ENCODE data around the gene TUG1. TPM values are rescaled to one million over a fixed set of nuclear protein-coding genes. Genes with fewer than 3 reads are reported as not detected.

Gene TUG1
- total RNA-seq, 1 donor from 2014 or later: 64.4 TPM

GRCh38 chr22:30996462-30996861 lies 27.4 kb downstream of the TUG1 start:
- Histone ChIP-seq H3K9me3 (peaks cover 1% of the 10 kb centered on the region), H3K36me3 (no peaks in the 10 kb centered on the region), H3K4me3 (no peak overlapping the region), H3K27ac (no peak overlapping the region), H3K27me3 (ENCODE audit: low read depth) (no peaks in the 10 kb centered on the region), H3K4me1 (no peaks in the 10 kb centered on the region)
- intact Hi-C loops (cut with DNase I): no loop called here
- ATAC-seq (no peak), DNase-seq (no peak)
- TF ChIP-seq CTCF (IDR thresholded peaks at IDR 0.05): no peak

DNA sequence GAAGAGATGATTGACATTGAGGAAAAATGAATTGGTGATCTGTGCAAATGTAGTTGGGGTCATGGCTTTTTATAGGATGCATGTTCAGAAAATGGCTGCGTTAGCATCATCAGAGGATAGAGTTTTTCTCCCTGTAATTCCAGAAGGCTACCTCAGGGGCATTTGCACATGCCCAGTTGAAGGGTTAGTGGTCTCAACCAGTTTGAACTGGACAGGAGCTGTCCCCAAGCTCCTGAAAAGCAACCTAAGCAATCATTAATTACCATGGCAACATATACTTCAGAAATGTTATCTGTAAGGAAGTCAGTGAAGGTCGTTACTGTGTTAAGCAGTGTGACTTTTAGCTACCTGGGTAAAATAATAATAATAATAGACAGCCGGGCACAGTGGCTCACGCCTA lies 29.3 kb downstream of the TUG1 start:
- no peak for DNase-seq
- no peaks in the 10 kb centered on the region for H3K36me3 ChIP-seq
- H3K4me1 ChIP-seq: no peaks in the 10 kb centered on the region
- no peak overlapping the region for H3K4me3 ChIP-seq
- H3K9me3 ChIP-seq: no peaks in the 10 kb centered on the region
- no peak for ATAC-seq
- intact Hi-C loops (cut with DNase I): no loop called here
- no peak overlapping the region for H3K27ac ChIP-seq
- TF ChIP-seq CTCF (IDR thresholded peaks at IDR 0.05): no peak
- H3K27me3 ChIP-seq (ENCODE audit: low read depth): no peaks in the 10 kb centered on the region

DNA sequence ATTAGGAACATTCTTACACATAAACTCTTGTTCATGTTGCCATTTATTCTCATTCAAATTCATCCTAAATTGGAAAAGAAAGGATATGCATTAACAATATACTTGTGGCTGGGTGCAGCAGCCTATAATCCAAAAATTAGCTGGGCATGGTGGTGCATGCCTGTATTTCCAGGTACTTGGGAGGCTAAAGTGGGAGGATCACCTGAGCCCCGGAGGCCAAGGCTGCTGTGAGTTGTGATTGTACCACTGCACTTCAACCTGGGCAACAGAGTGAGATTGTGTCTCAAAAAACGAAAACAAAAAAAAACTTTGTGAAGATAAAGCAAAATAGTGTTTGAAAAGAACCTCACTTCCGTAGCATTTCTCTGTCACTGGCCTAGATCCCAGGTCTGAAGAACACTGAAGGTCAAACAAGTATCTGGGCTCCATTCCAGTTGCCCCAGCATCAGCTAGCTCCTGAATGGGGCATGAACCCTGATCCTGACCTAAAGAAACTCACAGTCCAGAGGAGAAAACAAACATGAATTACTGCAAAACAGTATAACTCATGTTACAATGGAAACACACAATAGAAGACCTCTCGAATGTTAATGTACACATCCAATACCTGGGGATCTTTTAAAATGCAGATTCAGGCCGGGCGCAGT lies 32.2 kb downstream of the TUG1 start:
- no peak for TF ChIP-seq CTCF (IDR thresholded peaks at IDR 0.05)
- no peaks in the 10 kb centered on the region for H3K4me1 ChIP-seq
- H3K9me3 ChIP-seq: peaks cover 9% of the 10 kb centered on the region
- no peaks in the 10 kb centered on the region for H3K36me3 ChIP-seq
- ATAC-seq (no peak), DNase-seq (no peak)
- H3K27me3 ChIP-seq (ENCODE audit: low read depth): no peaks in the 10 kb centered on the region
- H3K4me3 ChIP-seq: no peak overlapping the region
- no peak overlapping the region for H3K27ac ChIP-seq
- intact Hi-C loops (cut with DNase I): no loop called here

DNA sequence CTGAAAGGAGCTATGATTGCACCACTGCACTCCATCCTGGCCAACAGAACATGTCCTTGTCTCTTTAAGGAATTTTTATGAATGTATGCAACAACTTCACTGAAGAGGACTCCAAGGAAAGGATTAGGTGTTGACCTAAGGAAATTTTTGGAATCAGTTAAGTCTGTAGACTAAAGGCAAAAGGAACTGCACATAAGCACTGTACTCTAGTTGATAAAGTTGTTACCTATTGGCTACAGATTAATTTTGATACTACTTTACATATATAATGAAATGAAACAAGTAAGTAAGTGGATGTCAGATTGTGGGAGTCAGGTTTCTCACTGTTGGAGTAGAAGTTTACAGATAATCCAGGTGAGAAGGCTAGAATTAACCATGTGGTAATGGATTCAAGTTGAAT lies 36.5 kb downstream of the TUG1 start:
- no peaks in the 10 kb centered on the region for H3K4me1 ChIP-seq
- no peak for TF ChIP-seq CTCF (IDR thresholded peaks at IDR 0.05)
- ATAC-seq: no peak
- no peak overlapping the region for H3K4me3 ChIP-seq
- intact Hi-C loops (cut with DNase I): no loop called here
- no peak overlapping the region for H3K27ac ChIP-seq
- peaks cover 9% of the 10 kb centered on the region for H3K9me3 ChIP-seq
- no peaks in the 10 kb centered on the region for H3K36me3 ChIP-seq
- H3K27me3 ChIP-seq (ENCODE audit: low read depth): no peaks in the 10 kb centered on the region
- no peak for DNase-seq

GRCh38 chr22:31019191-31019930 lies 50.3 kb downstream of the TUG1 start:
- ATAC-seq: no peak
- Histone ChIP-seq H3K27me3 (ENCODE audit: low read depth) (no peaks in the 10 kb centered on the region), H3K4me1 (no peaks in the 10 kb centered on the region), H3K36me3 (no peaks in the 10 kb centered on the region), H3K4me3 (no peak overlapping the region), H3K27ac (no peak overlapping the region), H3K9me3 (no peaks in the 10 kb centered on the region)
- TF ChIP-seq CTCF (IDR thresholded peaks at IDR 0.05): no peak
- intact Hi-C loops (cut with DNase I): no loop called here
- no peak for DNase-seq

Data from lower lobe of right lung (tissue), 2 donors.